ENCODE results near the gene MUC2.

- TF ChIP-seq POLR2AphosphoS5 (IDR thresholded peaks at IDR 0.05) (no peak), CTCF (IDR thresholded peaks at IDR 0.05) (no peak), POLR2A (IDR thresholded peaks at IDR 0.05) (no peak)
These were observed 42.3 kb upstream of the MUC2 start for GRCh38 chr11:1032310-1032891.

All from sigmoid colon (tissue), 4 donors.